AG10803 (cell line): Measurements from ENCODE around the gene TEX2.
"Not testable (repeated sequence)": the region's sequence is repeated elsewhere in the genome, so short reads cannot be mapped to it uniquely, and the experiment has no call there.

Experiments used
- DNase-seq: peaks from one replicate; pipeline ENCODE4 v3.0.0; 2010; ENCODE audit warnings: low read depth
- H3K4me3 ChIP-seq: 2 replicates; pipeline ENCODE4 v1.5.1; 2011; ENCODE audit warnings: mild to moderate bottlenecking, low read length, control low read depth
- TF ChIP-seq, protein P1 (sequence below): conservative IDR thresholded peaks from 2 replicates; pipeline ENCODE4 v1.5.1; 2011; ENCODE audit warnings: mild to moderate bottlenecking, low read length, control low read depth, inconsistent platforms

TEX2 gene

DNA sequence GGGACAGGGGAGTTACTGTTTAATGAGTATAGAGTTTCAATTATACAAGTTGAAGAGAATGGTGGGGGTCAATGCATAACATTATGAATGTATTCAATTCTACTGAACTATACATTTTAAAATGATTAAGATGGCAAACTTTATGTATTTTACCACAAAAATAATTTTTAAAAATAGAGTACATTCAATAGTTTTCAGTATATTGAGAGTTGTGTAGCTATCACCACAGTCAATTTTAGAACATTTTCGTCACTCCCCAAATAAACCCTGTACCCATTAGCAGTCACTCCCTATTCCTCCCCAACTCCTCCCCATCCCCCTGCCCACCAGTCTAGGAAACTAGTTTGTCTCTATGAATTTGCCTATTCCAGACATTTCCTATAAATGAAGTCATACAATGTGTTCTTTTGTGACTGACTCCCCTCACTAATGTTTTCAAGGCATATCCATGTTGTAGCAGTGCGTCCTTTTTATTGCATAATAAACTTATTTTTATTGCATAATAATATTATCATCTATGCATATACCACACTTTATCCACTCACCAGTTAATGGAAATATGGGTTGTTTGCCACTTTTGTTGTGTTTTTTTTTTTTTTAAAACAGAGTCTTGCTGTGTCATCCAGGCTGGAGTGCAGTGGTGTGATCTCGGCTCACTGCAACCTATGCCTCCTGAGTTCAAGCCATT, 80.6 kb downstream of the TEX2 start:
- DNase-seq = no peak
- TF ChIP-seq, protein P1, sequence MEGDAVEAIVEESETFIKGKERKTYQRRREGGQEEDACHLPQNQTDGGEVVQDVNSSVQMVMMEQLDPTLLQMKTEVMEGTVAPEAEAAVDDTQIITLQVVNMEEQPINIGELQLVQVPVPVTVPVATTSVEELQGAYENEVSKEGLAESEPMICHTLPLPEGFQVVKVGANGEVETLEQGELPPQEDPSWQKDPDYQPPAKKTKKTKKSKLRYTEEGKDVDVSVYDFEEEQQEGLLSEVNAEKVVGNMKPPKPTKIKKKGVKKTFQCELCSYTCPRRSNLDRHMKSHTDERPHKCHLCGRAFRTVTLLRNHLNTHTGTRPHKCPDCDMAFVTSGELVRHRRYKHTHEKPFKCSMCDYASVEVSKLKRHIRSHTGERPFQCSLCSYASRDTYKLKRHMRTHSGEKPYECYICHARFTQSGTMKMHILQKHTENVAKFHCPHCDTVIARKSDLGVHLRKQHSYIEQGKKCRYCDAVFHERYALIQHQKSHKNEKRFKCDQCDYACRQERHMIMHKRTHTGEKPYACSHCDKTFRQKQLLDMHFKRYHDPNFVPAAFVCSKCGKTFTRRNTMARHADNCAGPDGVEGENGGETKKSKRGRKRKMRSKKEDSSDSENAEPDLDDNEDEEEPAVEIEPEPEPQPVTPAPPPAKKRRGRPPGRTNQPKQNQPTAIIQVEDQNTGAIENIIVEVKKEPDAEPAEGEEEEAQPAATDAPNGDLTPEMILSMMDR = no peak

DNA sequence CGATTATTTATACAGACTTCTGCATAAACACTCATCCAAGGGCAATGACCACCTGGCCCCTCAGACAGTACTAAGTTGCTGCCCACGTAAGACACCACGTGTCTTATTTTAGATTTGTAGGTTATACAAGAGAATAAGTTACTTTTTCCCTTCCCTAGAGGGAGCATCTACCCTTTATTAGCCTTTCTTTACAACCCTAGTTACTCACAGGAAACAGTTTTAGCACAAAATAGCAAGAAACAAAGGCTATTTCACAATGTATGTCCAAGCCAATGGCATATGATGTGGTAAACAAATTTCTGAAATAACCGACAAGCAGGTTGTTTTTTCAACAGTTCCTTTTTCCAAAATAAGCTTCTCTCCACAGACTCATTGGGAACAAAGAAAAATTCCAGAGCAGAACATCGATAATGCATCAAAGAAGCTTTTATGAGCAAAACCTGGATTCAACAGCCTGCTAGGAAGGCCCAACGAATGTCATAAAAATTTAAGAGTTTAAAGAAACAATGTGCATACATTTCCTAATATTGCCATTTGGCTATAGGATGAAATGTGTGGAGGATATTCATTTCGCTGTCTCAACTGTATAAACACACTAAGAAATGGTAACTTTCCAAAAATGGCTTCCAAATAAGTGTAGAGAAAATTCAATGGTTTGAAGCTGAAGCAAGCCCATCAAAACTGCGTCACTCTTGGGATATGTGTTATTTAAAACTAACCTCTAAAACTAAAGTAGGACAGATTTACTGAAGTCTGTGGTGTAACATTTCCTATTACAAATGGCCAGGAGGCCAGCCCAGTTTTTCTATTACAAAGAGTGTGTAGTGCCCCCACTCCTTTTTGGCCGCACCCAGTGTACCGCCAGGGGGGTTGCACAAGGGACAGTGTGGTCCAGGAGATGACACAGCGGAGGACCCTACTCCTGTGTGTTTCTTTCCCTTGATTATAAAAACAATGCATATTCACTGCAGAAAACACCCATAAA, 82.7 kb downstream of the TEX2 start:
- TF ChIP-seq, protein P1 = peak; percentile 38
- DNase-seq = peak; percentile 52
- no peak overlapping the region for H3K4me3 ChIP-seq

More for the DNA sequence above, 80.6 kb downstream of the TEX2 start:
- no peak overlapping the region for H3K4me3 ChIP-seq

DNA sequence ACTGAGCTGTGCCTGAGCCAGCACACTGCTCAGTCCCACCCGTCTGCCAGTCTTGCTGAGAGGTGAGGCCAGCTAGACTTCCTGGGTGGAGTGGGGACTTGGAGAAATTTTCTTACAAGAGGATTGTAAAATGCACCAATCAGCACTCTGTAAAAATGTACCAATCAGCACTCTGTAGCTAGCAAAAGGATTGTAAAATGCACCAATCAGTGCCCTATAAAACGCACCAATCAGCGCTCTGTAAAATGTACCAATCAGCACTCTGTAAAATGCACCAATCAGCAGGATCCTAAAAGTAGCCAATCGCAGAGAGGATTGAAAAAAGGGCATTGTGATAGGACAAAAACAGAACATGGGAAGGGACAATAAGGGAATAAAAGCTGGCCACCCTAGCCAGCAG, 84.0 kb downstream of the TEX2 start:
- H3K4me3 ChIP-seq, DNase-seq: not testable (repeated sequence)

DNA sequence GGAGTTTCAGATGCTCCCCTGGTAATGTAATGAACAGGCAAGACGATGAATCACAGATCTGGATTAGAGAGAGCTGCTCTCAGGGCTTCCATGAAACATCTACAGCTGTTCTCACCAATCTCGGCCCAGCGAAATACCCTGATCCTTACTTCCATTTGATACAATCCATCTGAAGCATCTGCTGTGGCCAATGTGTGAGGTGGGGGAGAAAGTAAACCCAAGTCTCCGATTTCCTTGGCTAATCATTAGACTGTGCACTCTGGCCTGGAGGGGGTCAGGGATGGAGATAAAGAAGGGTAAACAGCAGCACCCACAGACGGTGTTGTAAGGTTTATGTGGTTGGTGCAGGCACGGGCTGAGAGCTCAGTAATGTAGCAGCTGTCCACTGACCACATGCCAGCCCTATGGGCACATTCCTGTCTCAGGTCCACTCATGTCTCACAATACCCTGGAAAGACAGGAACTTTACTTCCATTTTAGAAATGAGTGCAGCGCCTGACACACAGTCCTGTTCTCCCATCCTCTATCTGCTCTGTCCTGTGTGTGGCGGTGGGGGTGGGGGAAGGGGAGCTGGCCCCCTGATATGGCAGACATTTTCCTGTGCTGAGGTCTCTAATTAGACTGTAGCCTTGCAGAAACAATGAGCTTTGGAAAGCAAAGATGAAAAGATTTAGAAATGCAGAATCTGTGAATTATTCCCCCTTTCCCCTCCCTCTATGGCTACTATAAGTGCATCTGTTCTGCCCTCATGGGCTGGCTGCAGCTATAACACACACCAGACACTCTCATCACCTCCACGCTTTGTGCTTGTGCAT, 84.8 kb downstream of the TEX2 start:
- TF ChIP-seq, protein P1 = no peak
- peak; percentile 27 for DNase-seq
- no peak overlapping the region for H3K4me3 ChIP-seq

DNA sequence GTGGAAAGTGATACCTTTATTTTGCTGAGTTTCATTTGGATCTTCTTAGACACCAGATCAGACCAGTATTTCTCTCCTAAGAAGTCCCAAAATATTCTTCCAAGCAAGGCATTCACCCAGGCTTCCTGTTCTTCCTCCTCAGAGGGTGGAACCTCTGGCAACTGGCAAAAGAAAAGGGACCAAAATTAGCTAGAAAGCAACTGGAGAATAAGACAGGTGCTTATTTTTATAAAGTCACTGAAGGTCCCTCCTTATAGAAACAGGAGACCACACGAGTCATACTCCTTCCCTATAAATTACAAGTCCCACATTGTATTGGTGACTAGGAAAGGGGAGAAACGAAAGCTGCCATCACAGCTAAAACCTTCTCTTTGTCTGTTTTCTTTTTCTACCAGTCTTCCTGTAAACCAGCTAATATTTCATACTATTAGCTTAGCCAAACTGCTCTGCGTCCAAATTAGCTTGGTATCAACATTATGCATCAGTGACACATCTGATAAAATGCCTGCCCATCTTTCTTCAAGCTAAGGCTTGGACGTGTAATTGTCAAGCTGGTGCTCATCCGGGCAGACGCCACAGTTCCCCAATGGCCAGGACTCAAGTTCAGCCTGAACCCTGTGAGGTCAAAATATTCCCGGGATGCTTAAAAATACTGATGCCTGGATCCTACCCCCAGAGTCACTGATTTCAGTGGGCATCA, 85.6 kb downstream of the TEX2 start:
- DNase-seq = no peak
- TF ChIP-seq, protein P1 = no peak
- no peak overlapping the region for H3K4me3 ChIP-seq

DNA sequence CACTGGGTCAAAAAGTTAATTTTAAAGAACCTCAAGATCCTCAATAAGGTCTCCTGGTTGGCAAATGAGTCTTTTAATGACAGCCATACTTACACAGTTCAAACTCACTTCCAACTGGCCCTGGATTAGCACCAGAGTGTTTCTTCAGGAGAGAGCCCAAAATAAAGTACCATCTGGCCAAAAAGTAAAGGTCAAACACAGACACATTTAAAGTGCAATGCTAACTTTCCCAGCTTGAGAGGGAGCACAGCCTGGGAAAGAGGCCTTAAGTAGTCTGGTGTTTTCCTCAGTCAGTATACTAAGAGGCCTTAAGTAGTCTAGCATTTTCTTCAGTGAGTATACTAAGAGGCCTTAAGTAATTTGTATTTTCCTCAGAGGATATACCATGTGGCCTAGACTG, 86.5 kb downstream of the TEX2 start:
- TF ChIP-seq, protein P1 = no peak

More for the DNA sequence above, 86.5 kb downstream of the TEX2 start:
- no peak overlapping the region for H3K4me3 ChIP-seq
- no peak for DNase-seq
